ENCODE measurements around the gene PER2.

- TF ChIP-seq SMC3 (IDR thresholded peaks at IDR 0.05) (no peak), MAZ (IDR thresholded peaks at IDR 0.05; ENCODE audit: borderline replicate concordance, low read depth, low read length) (no peak), POLR2A (IDR thresholded peaks at IDR 0.05; ENCODE audit: low read length) (no peak)
These were observed 3.3 kb upstream of the PER2 start for GRCh38 chr2:238291550-238292281.

All from A549 (cell line).